Tibial artery (tissue), 4 donors: ENCODE data around the gene ERLEC1.
A peak's percentile ranks its signal among the peaks of the same experiment; 100 is the strongest.

Source experiments
- DNase-seq, 2 donors: peaks; one replicate each; pipeline ENCODE4 v3.0.0-alpha.2; 2019
- H3K27ac ChIP-seq, 2 donors: fragments of 200-600 bp; sonication (generic) in 1 of 2; 1 replicate in 1 of 2; 2 replicates in 1 of 2; pipeline ENCODE4 v1.5.1; 2018 to 2019; ENCODE audit warnings: mild to moderate bottlenecking in 1 of 2
- H3K27me3 ChIP-seq, 2 donors: fragments of 200-600 bp; sonication (generic) in 1 of 2; one replicate each; pipeline versions ENCODE4 v1.5.1 to v1.6.0; 2016 to 2019
- H3K36me3 ChIP-seq, 3 donors: fragments of 200-600 bp; sonication (generic) in 2 of 3; one replicate each; pipeline ENCODE4 v1.5.1; 2016 to 2019; ENCODE audit warnings: mild to moderate bottlenecking in 2 of 3
- H3K4me1 ChIP-seq, 4 donors: fragments of 200-600 bp; sonication (generic) in 2 of 4; 1 replicate in 3 of 4; 2 replicates in 1 of 4; pipeline ENCODE4 v1.5.1; 2016 to 2019
- H3K4me3 ChIP-seq, 2 donors: fragments of 200-600 bp; sonication (generic) in 1 of 2; 1 replicate in 1 of 2; 2 replicates in 1 of 2; pipeline ENCODE4 v1.5.1; 2018 to 2019; ENCODE audit warnings: mild to moderate bottlenecking in 2 of 2
- H3K9me3 ChIP-seq, 3 donors: fragments of 200-600 bp; sonication (generic) in 1 of 3; one replicate each; pipeline ENCODE4 v1.5.1; 2016 to 2019
- CTCF ChIP-seq, 2 experiments: fragments of 200-600 bp in 1 of 2; fragments of 450-650 bp in 1 of 2; IDR thresholded peaks; one replicate each; pipeline ENCODE4 v1.5.1; 2017 to 2019; ENCODE audit warnings: antibody characterized with exemption in 2 of 2, mild to moderate bottlenecking in 1 of 2, moderate library complexity in 1 of 2
- intact Hi-C: fragments of 100-400 bp; cut with DNase I; formaldehyde crosslinking; loops from one replicate; pipeline ENCODE4 v1.15.0; 2023; ENCODE audit warnings: low total_unique reads

ERLEC1 gene

GRCh38 chr2:53750041-53750768 lies 36.6 kb upstream of the ERLEC1 start:
- Histone ChIP-seq H3K27ac (no peak overlapping the region), H3K4me3 (no peak overlapping the region), H3K9me3 (no peaks in the 10 kb centered on the region), H3K36me3 (peaks cover 0 to 19% (median 9%) of the 10 kb centered on the region in 3 donors), H3K4me1 (peaks cover 0 to 6% (median 0%) of the 10 kb centered on the region in 4 donors), H3K27me3 (no peaks in the 10 kb centered on the region)
- TF ChIP-seq CTCF (IDR thresholded peaks at IDR 0.05) = no peak
- no peak for DNase-seq
- intact Hi-C loops = no loop called here

GRCh38 chr2:53751728-53752127 lies 35.1 kb upstream of the ERLEC1 start:
- intact Hi-C loops = no loop called here
- Histone ChIP-seq H3K4me3 (no peak overlapping the region), H3K36me3 (peaks cover 7 to 23% (median 15%) of the 10 kb centered on the region in 3 donors), H3K4me1 (peaks cover 0 to 6% (median 0%) of the 10 kb centered on the region in 4 donors), H3K9me3 (no peaks in the 10 kb centered on the region), H3K27ac (no peak overlapping the region), H3K27me3 (no peaks in the 10 kb centered on the region)
- no peak for TF ChIP-seq CTCF (IDR thresholded peaks at IDR 0.05)
- DNase-seq = no peak

GRCh38 chr2:53752385-53752784 lies 34.5 kb upstream of the ERLEC1 start:
- DNase-seq = no peak
- H3K4me3 ChIP-seq = no peak overlapping the region
- intact Hi-C loops = no loop called here
- peaks cover 11 to 25% (median 22%) of the 10 kb centered on the region in 3 donors for H3K36me3 ChIP-seq
- H3K27me3 ChIP-seq = no peaks in the 10 kb centered on the region
- H3K9me3 ChIP-seq = no peaks in the 10 kb centered on the region
- TF ChIP-seq CTCF (IDR thresholded peaks at IDR 0.05) = no peak
- H3K4me1 ChIP-seq = peaks cover 0 to 6% (median 0%) of the 10 kb centered on the region in 4 donors
- no peak overlapping the region for H3K27ac ChIP-seq

GRCh38 chr2:53753041-53753440 lies 33.8 kb upstream of the ERLEC1 start:
- Histone ChIP-seq H3K36me3 (peaks cover 11 to 22% (median 22%) of the 10 kb centered on the region in 3 donors), H3K9me3 (no peaks in the 10 kb centered on the region), H3K27ac (no peak overlapping the region), H3K4me3 (no peak overlapping the region), H3K27me3 (no peaks in the 10 kb centered on the region), H3K4me1 (peaks cover 0 to 6% (median 0%) of the 10 kb centered on the region in 4 donors)
- DNase-seq = no peak
- intact Hi-C loops = no loop called here
- no peak for TF ChIP-seq CTCF (IDR thresholded peaks at IDR 0.05)

GRCh38 chr2:53755121-53755520 lies 31.7 kb upstream of the ERLEC1 start:
- no peak overlapping the region for H3K27ac ChIP-seq
- peak in 1 of 2 donors; percentile 62 for DNase-seq
- intact Hi-C loops = no loop called here
- H3K4me3 ChIP-seq = no peak overlapping the region
- H3K27me3 ChIP-seq = no peaks in the 10 kb centered on the region
- H3K4me1 ChIP-seq = peaks cover 0 to 4% (median 0%) of the 10 kb centered on the region in 4 donors
- H3K36me3 ChIP-seq = peaks cover 11 to 19% (median 18%) of the 10 kb centered on the region in 3 donors
- no peak for TF ChIP-seq CTCF (IDR thresholded peaks at IDR 0.05)
- H3K9me3 ChIP-seq = no peaks in the 10 kb centered on the region
